ENCODE measurements around the gene MCF2L.

Gene MCF2L

GRCh38 chr13:113004126-113004525 is 35.1 kb downstream of the MCF2L start:
- Histone ChIP-seq H3K36me3 (ENCODE audit: control insufficient read depth in 2 of 2, insufficient read depth in 2 of 2, low read length in 2 of 2) (peaks cover 2 to 7% of the 10 kb centered on the region in 2 donors), H3K4me3 (ENCODE audit: low read length in 2 of 2) (no peak overlapping the region), H3K4me1 (ENCODE audit: control insufficient read depth in 2 of 2, insufficient read depth in 2 of 2, low read length in 2 of 2) (peaks cover 8 to 15% of the 10 kb centered on the region in 2 donors), H3K27ac (ENCODE audit: low read depth in 2 of 2, low read length in 2 of 2) (no peak overlapping the region), H3K9me3 (ENCODE audit: control insufficient read depth in 2 of 2, low read length in 2 of 2) (no peaks in the 10 kb centered on the region), H3K9ac (ENCODE audit: low read depth in 1 of 2, low read length in 2 of 2) (no peak overlapping the region), H3K27me3 (ENCODE audit: control insufficient read depth in 2 of 2, insufficient read depth in 2 of 2, low read length in 2 of 2) (peaks cover 0 to 5% of the 10 kb centered on the region in 2 donors)

GRCh38 chr13:113005076-113005865 is 36.3 kb downstream of the MCF2L start:
- Histone ChIP-seq H3K9ac (ENCODE audit: low read depth in 1 of 2, low read length in 2 of 2) (no peak overlapping the region), H3K27ac (ENCODE audit: low read depth in 2 of 2, low read length in 2 of 2) (no peak overlapping the region), H3K9me3 (ENCODE audit: control insufficient read depth in 2 of 2, low read length in 2 of 2) (no peaks in the 10 kb centered on the region), H3K4me1 (ENCODE audit: control insufficient read depth in 2 of 2, insufficient read depth in 2 of 2, low read length in 2 of 2) (peaks cover 8 to 9% of the 10 kb centered on the region in 2 donors), H3K4me3 (ENCODE audit: low read length in 2 of 2) (no peak overlapping the region), H3K36me3 (ENCODE audit: control insufficient read depth in 2 of 2, insufficient read depth in 2 of 2, low read length in 2 of 2) (peaks cover 2 to 7% of the 10 kb centered on the region in 2 donors), H3K27me3 (ENCODE audit: control insufficient read depth in 2 of 2, insufficient read depth in 2 of 2, low read length in 2 of 2) (peaks cover 0 to 5% of the 10 kb centered on the region in 2 donors)

- no peak overlapping the region for H3K4me3 ChIP-seq (ENCODE audit: low read length in 2 of 2)
- H3K9me3 ChIP-seq (ENCODE audit: control insufficient read depth in 2 of 2, low read length in 2 of 2): no peaks in the 10 kb centered on the region
- H3K9ac ChIP-seq (ENCODE audit: low read depth in 1 of 2, low read length in 2 of 2): no peak overlapping the region
- peaks cover 0 to 5% of the 10 kb centered on the region in 2 donors for H3K27me3 ChIP-seq (ENCODE audit: control insufficient read depth in 2 of 2, insufficient read depth in 2 of 2, low read length in 2 of 2)
- no peak overlapping the region for H3K27ac ChIP-seq (ENCODE audit: low read depth in 2 of 2, low read length in 2 of 2)
- peaks cover 2 to 7% of the 10 kb centered on the region in 2 donors for H3K36me3 ChIP-seq (ENCODE audit: control insufficient read depth in 2 of 2, insufficient read depth in 2 of 2, low read length in 2 of 2)
- H3K4me1 ChIP-seq (ENCODE audit: control insufficient read depth in 2 of 2, insufficient read depth in 2 of 2, low read length in 2 of 2): peaks cover 8 to 9% of the 10 kb centered on the region in 2 donors
Observed at GRCh38 chr13:113005997-113006396, 37.0 kb downstream of the MCF2L start.

GRCh38 chr13:113006660-113007059 is 37.6 kb downstream of the MCF2L start:
- Histone ChIP-seq H3K36me3 (ENCODE audit: control insufficient read depth in 2 of 2, insufficient read depth in 2 of 2, low read length in 2 of 2) (peaks cover 2 to 7% of the 10 kb centered on the region in 2 donors), H3K27ac (ENCODE audit: low read depth in 2 of 2, low read length in 2 of 2) (no peak overlapping the region)

GRCh38 chr13:113008851-113009250 is 39.8 kb downstream of the MCF2L start:
- H3K9me3 ChIP-seq (ENCODE audit: control insufficient read depth in 2 of 2, low read length in 2 of 2): no peaks in the 10 kb centered on the region
- no peak overlapping the region for H3K4me3 ChIP-seq (ENCODE audit: low read length in 2 of 2)
- H3K9ac ChIP-seq (ENCODE audit: low read depth in 1 of 2, low read length in 2 of 2): no peak overlapping the region
- H3K27me3 ChIP-seq (ENCODE audit: control insufficient read depth in 2 of 2, insufficient read depth in 2 of 2, low read length in 2 of 2): no peaks in the 10 kb centered on the region
- H3K4me1 ChIP-seq (ENCODE audit: control insufficient read depth in 2 of 2, insufficient read depth in 2 of 2, low read length in 2 of 2): no peaks in the 10 kb centered on the region
- peaks cover 2 to 7% of the 10 kb centered on the region in 2 donors for H3K36me3 ChIP-seq (ENCODE audit: control insufficient read depth in 2 of 2, insufficient read depth in 2 of 2, low read length in 2 of 2)
- H3K27ac ChIP-seq (ENCODE audit: low read depth in 2 of 2, low read length in 2 of 2): no peak overlapping the region

More at GRCh38 chr13:113006660-113007059, 37.6 kb downstream of the MCF2L start:
- no peak overlapping the region for H3K4me3 ChIP-seq (ENCODE audit: low read length in 2 of 2)
- H3K27me3 ChIP-seq (ENCODE audit: control insufficient read depth in 2 of 2, insufficient read depth in 2 of 2, low read length in 2 of 2): no peaks in the 10 kb centered on the region
- H3K4me1 ChIP-seq (ENCODE audit: control insufficient read depth in 2 of 2, insufficient read depth in 2 of 2, low read length in 2 of 2): peaks cover 2 to 4% of the 10 kb centered on the region in 2 donors
- H3K9ac ChIP-seq (ENCODE audit: low read depth in 1 of 2, low read length in 2 of 2): no peak overlapping the region
- H3K9me3 ChIP-seq (ENCODE audit: control insufficient read depth in 2 of 2, low read length in 2 of 2): no peaks in the 10 kb centered on the region

- Histone ChIP-seq H3K9ac (ENCODE audit: low read depth in 1 of 2, low read length in 2 of 2) (no peak overlapping the region), H3K9me3 (ENCODE audit: control insufficient read depth in 2 of 2, low read length in 2 of 2) (no peaks in the 10 kb centered on the region), H3K4me1 (ENCODE audit: control insufficient read depth in 2 of 2, insufficient read depth in 2 of 2, low read length in 2 of 2) (no peaks in the 10 kb centered on the region), H3K36me3 (ENCODE audit: control insufficient read depth in 2 of 2, insufficient read depth in 2 of 2, low read length in 2 of 2) (peaks cover 0 to 2% of the 10 kb centered on the region in 2 donors), H3K4me3 (ENCODE audit: low read length in 2 of 2) (no peak overlapping the region), H3K27ac (ENCODE audit: low read depth in 2 of 2, low read length in 2 of 2) (no peak overlapping the region), H3K27me3 (ENCODE audit: control insufficient read depth in 2 of 2, insufficient read depth in 2 of 2, low read length in 2 of 2) (no peaks in the 10 kb centered on the region)
Observed at GRCh38 chr13:113009743-113010509, 40.9 kb downstream of the MCF2L start.

- Histone ChIP-seq H3K27me3 (ENCODE audit: control insufficient read depth in 2 of 2, insufficient read depth in 2 of 2, low read length in 2 of 2) (no peaks in the 10 kb centered on the region), H3K4me3 (ENCODE audit: low read length in 2 of 2) (no peak overlapping the region), H3K27ac (ENCODE audit: low read depth in 2 of 2, low read length in 2 of 2) (no peak overlapping the region), H3K4me1 (ENCODE audit: control insufficient read depth in 2 of 2, insufficient read depth in 2 of 2, low read length in 2 of 2) (no peaks in the 10 kb centered on the region), H3K9ac (ENCODE audit: low read depth in 1 of 2, low read length in 2 of 2) (no peak overlapping the region), H3K9me3 (ENCODE audit: control insufficient read depth in 2 of 2, low read length in 2 of 2) (no peaks in the 10 kb centered on the region), H3K36me3 (ENCODE audit: control insufficient read depth in 2 of 2, insufficient read depth in 2 of 2, low read length in 2 of 2) (no peaks in the 10 kb centered on the region)
Observed at GRCh38 chr13:113010510-113010865, 41.5 kb downstream of the MCF2L start.

GRCh38 chr13:113013303-113013702 is 44.3 kb downstream of the MCF2L start:
- H3K27ac ChIP-seq (ENCODE audit: low read depth in 2 of 2, low read length in 2 of 2): no peak overlapping the region
- no peak overlapping the region for H3K4me3 ChIP-seq (ENCODE audit: low read length in 2 of 2)

GRCh38 chr13:113013878-113014751 is 45.1 kb downstream of the MCF2L start:
- Histone ChIP-seq H3K27ac (ENCODE audit: low read depth in 2 of 2, low read length in 2 of 2) (no peak overlapping the region), H3K36me3 (ENCODE audit: control insufficient read depth in 2 of 2, insufficient read depth in 2 of 2, low read length in 2 of 2) (peaks cover 4% of the 10 kb centered on the region in 2 donors), H3K9me3 (ENCODE audit: control insufficient read depth in 2 of 2, low read length in 2 of 2) (no peaks in the 10 kb centered on the region), H3K4me1 (ENCODE audit: control insufficient read depth in 2 of 2, insufficient read depth in 2 of 2, low read length in 2 of 2) (no peaks in the 10 kb centered on the region), H3K27me3 (ENCODE audit: control insufficient read depth in 2 of 2, insufficient read depth in 2 of 2, low read length in 2 of 2) (no peaks in the 10 kb centered on the region), H3K9ac (ENCODE audit: low read depth in 1 of 2, low read length in 2 of 2) (no peak overlapping the region), H3K4me3 (ENCODE audit: low read length in 2 of 2) (no peak overlapping the region)

More at GRCh38 chr13:113013303-113013702, 44.3 kb downstream of the MCF2L start:
- H3K9ac ChIP-seq (ENCODE audit: low read depth in 1 of 2, low read length in 2 of 2): no peak overlapping the region
- no peaks in the 10 kb centered on the region for H3K4me1 ChIP-seq (ENCODE audit: control insufficient read depth in 2 of 2, insufficient read depth in 2 of 2, low read length in 2 of 2)
- peaks cover 4% of the 10 kb centered on the region in 2 donors for H3K36me3 ChIP-seq (ENCODE audit: control insufficient read depth in 2 of 2, insufficient read depth in 2 of 2, low read length in 2 of 2)
- H3K27me3 ChIP-seq (ENCODE audit: control insufficient read depth in 2 of 2, insufficient read depth in 2 of 2, low read length in 2 of 2): no peaks in the 10 kb centered on the region
- no peaks in the 10 kb centered on the region for H3K9me3 ChIP-seq (ENCODE audit: control insufficient read depth in 2 of 2, low read length in 2 of 2)

Data from mucosa of rectum (tissue), 2 donors.